Measurements from ENCODE around the gene ZBTB20.

Gene ZBTB20

GRCh38 chr3:114721864-114722263 lies 425.2 kb downstream of the ZBTB20 start:
- DNase-seq (ENCODE audit: low spot score) = no peak
- no peak overlapping the region for H3K27ac ChIP-seq
- TF ChIP-seq CTCF (conservative IDR thresholded peaks at IDR 0.05; ENCODE audit: low read depth) = no peak
- ChIA-PET CTCF (interaction anchor here (0.7 kb wide), 1 partner anchor 130 kb away, joined by 3 read pairs; no protein-coding TSS in a partner anchor), POLR2A (ENCODE audit: low non-redundant PET) (no interaction called here)

GRCh38 chr3:114721209-114721608 lies 425.9 kb downstream of the ZBTB20 start:
- CTCF ChIA-PET = interaction anchor here (0.7 kb wide), 1 partner anchor 131 kb away, joined by 3 read pairs; no protein-coding TSS in a partner anchor
- TF ChIP-seq CTCF (conservative IDR thresholded peaks at IDR 0.05; ENCODE audit: low read depth) = no peak

DNA sequence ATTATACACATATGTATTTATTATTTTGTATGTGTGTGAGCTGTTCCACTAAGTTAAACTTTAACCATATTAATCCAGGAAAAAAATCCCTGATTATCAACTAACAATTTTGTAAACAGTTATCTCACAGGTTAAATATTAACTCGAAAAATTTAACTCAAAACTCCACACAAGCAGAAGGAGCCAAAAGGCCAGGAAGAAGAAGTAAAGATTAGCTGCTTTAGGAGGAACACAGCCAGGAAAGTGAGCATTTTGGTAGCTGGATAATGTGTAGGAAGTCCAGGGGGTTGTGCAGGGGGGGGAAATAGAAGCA lies 428.2 kb downstream of the ZBTB20 start:
- no peak for TF ChIP-seq CTCF (conservative IDR thresholded peaks at IDR 0.05; ENCODE audit: low read depth)
- ChIA-PET CTCF (no interaction called here), POLR2A (ENCODE audit: low non-redundant PET) (no interaction called here)
- DNase-seq (ENCODE audit: low spot score) = no peak
- no peak overlapping the region for H3K27ac ChIP-seq

More at GRCh38 chr3:114721209-114721608, 425.9 kb downstream of the ZBTB20 start:
- POLR2A ChIA-PET (ENCODE audit: low non-redundant PET) = no interaction called here
- no peak for DNase-seq (ENCODE audit: low spot score)
- H3K27ac ChIP-seq = no peak overlapping the region

- ChIA-PET POLR2A (ENCODE audit: low non-redundant PET) (no interaction called here), CTCF (no interaction called here)
- no peak for DNase-seq (ENCODE audit: low spot score)
- H3K27ac ChIP-seq = no peak overlapping the region
- TF ChIP-seq CTCF (conservative IDR thresholded peaks at IDR 0.05; ENCODE audit: low read depth) = no peak
These were observed 428.8 kb downstream of the ZBTB20 start for GRCh38 chr3:114718071-114718897.

DNA sequence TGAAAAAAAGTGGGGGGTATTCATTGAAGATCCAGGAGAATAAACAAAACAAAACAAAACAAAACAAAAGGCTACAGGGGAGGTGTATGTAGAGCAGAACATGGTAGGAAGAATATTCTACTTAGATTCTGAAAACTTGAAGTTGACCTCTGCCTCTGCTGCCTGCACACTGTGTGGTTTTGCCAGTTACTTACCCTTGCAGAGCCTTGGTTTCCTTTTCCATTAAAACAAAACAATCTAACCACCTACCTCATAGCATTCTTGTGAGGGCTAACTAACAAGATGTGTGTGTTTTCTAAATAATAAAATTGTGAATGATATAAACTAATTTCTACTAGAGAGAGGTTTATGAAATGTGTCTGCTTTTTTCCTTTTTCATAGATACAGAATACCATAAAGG lies 430.2 kb downstream of the ZBTB20 start:
- CTCF ChIA-PET = no interaction called here
- TF ChIP-seq CTCF (conservative IDR thresholded peaks at IDR 0.05; ENCODE audit: low read depth) = no peak
- no peak overlapping the region for H3K27ac ChIP-seq
- POLR2A ChIA-PET (ENCODE audit: low non-redundant PET) = no interaction called here
- no peak for DNase-seq (ENCODE audit: low spot score)

DNA sequence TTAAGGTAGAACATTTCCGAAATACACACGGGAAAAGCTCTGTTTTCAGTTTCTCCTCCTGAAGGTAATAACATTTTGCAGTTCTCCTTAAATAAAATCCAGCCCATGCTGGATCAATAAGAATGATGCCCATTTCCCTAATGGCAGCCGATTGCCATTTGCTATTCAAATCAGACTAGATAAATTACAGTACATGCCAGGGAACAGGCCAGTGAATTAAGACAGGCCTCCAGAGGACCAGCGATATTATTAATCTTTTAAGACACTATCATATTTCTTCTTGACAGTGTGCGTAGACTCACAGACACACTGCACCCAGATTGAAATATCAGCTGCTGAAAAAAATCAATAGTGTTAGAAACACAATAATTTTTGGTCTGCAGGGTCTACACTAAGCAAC lies 431.0 kb downstream of the ZBTB20 start:
- ChIA-PET POLR2A (ENCODE audit: low non-redundant PET) (no interaction called here), CTCF (no interaction called here)
- TF ChIP-seq CTCF (conservative IDR thresholded peaks at IDR 0.05; ENCODE audit: low read depth) = no peak
- no peak overlapping the region for H3K27ac ChIP-seq
- no peak for DNase-seq (ENCODE audit: low spot score)

All from RWPE1 (cell line).